ENCODE data around the gene ANKRD33B. TPM values are rescaled to one million over a fixed set of nuclear protein-coding genes. Genes with fewer than 3 reads are reported as not detected.

Gene ANKRD33B
- total RNA-seq, 1 experiment from 2014 or later = 10.9 TPM

- TF ChIP-seq MAX (IDR thresholded peaks at IDR 0.05) = no peak
- no peak for TF ChIP-seq SRF (IDR thresholded peaks at IDR 0.05; ENCODE audit: low read depth)
Observed at GRCh38 chr5:10524376-10525123, 39.3 kb upstream of the ANKRD33B start (continued).

GRCh38 chr5:10525124-10525495, 38.8 kb upstream of the ANKRD33B start:
- POLR2A ChIA-PET = no interaction called here
- no peak for TF ChIP-seq REST (IDR thresholded peaks at IDR 0.05; ENCODE audit: low read depth)
- TF ChIP-seq YY1 (IDR thresholded peaks at IDR 0.05; ENCODE audit: extremely low read depth, insufficient replicate concordance, low read depth, low read length) = no peak
- TF ChIP-seq POLR2AphosphoS5 (IDR thresholded peaks at IDR 0.05; ENCODE audit: low read depth, low read length) = no peak
- no peak for TF ChIP-seq MAX (IDR thresholded peaks at IDR 0.05)
- no peak for TF ChIP-seq ZFX (IDR thresholded peaks at IDR 0.05)
- no peak for TF ChIP-seq EGR1 (IDR thresholded peaks at IDR 0.05; ENCODE audit: low read depth)
- TF ChIP-seq FOSL1 (IDR thresholded peaks at IDR 0.05; ENCODE audit: low read depth) = no peak
- no peak for TF ChIP-seq SRF (IDR thresholded peaks at IDR 0.05; ENCODE audit: low read depth)
- no peak for TF ChIP-seq SIN3A (IDR thresholded peaks at IDR 0.05; ENCODE audit: low read depth)
- no peak for TF ChIP-seq TCF7L2 (IDR thresholded peaks at IDR 0.05; ENCODE audit: borderline replicate concordance, extremely low read depth, insufficient read depth, insufficient read length)
- no peak for TF ChIP-seq ZNF274 (IDR thresholded peaks at IDR 0.05; ENCODE audit: low read depth, low read length)
- TF ChIP-seq ATF3 (IDR thresholded peaks at IDR 0.05) = no peak
- TF ChIP-seq CBX3 (IDR thresholded peaks at IDR 0.05; ENCODE audit: low read depth) = no peak
- no peak for TF ChIP-seq POLR2A (IDR thresholded peaks at IDR 0.05; ENCODE audit: borderline replicate concordance, extremely low read depth, insufficient read depth, insufficient read length)
- TF ChIP-seq EZH2 (IDR thresholded peaks at IDR 0.05) = no peak
- TF ChIP-seq ZBTB33 (IDR thresholded peaks at IDR 0.05; ENCODE audit: extremely low read depth, insufficient replicate concordance, low read length) = no peak
- TF ChIP-seq ELF1 (IDR thresholded peaks at IDR 0.05; ENCODE audit: borderline replicate concordance, low read depth) = no peak
- TF ChIP-seq CEBPB (IDR thresholded peaks at IDR 0.05; ENCODE audit: low read depth) = no peak
- no peak for TF ChIP-seq RAD21 (IDR thresholded peaks at IDR 0.05; ENCODE audit: low read depth)
- CTCF ChIA-PET = no interaction called here
- H3K9me3 ChIP-seq (ENCODE audit: control insufficient read depth in 1 of 2, insufficient read depth in 1 of 2, low read depth in 1 of 2, low read length in 2 of 2) = peaks cover 0 to 11% of the 10 kb centered on the region in 2 experiments; a peak in 1 of 4 replicates
- no peaks in the 10 kb centered on the region for H4K20me1 ChIP-seq (ENCODE audit: insufficient read depth)
- H3K9ac ChIP-seq (ENCODE audit: low read length) = no peak overlapping the region
- DNase-seq (ENCODE audit: low read depth, low spot score) = no peak
- no peak overlapping the region for H3K27ac ChIP-seq (ENCODE audit: low read depth, low read length)
- H3K4me1 ChIP-seq (ENCODE audit: control insufficient read depth in 1 of 2, insufficient read depth in 2 of 2, low read length in 2 of 2) = peaks cover 7 to 41% of the 10 kb centered on the region in 2 experiments
- intact Hi-C loops (cut with micrococcal nuclease) = no loop called here
- no peaks in the 10 kb centered on the region for H3K9me2 ChIP-seq (ENCODE audit: insufficient read depth)
- no peak overlapping the region for H3K4me3 ChIP-seq (replicated peaks in 1 of 2; ENCODE audit: low read depth in 1 of 2, low read length in 2 of 2)
- no peak overlapping the region for H3K4me2 ChIP-seq (ENCODE audit: low read length)
- H3K27me3 ChIP-seq (ENCODE audit: insufficient read depth, low read length) = no peaks in the 10 kb centered on the region
- BruUV-seq (replicated peaks) = no TSS peak
- H3K79me2 ChIP-seq (ENCODE audit: insufficient read depth, low read length) = no peaks in the 10 kb centered on the region
- no peaks in the 10 kb centered on the region for H3K36me3 ChIP-seq (ENCODE audit: control insufficient read depth in 1 of 2, insufficient read depth in 2 of 2, low read length in 2 of 2)
- ATAC-seq = no peak
- no peak overlapping the region for H2AFZ ChIP-seq (ENCODE audit: low read depth, low read length, poor library complexity, severe bottlenecking)
- RAD21 ChIA-PET (ENCODE audit: low non-redundant PET in 1 of 2, low total read pairs in 2 of 2, uncharacterized antibody in 2 of 2, unreplicated experiment in 2 of 2) = no interaction called here

Data from HCT116 (cell line).